UCSD-AML1 (cell line): ENCODE data around the gene RGS19.

Experiments used
- DNase-seq: peaks from one replicate; lab custom pipeline; 2025; ENCODE audit not compliant: unreplicated experiment; lab: John Stamatoyannopoulos, UW

Gene RGS19

GRCh38 chr20:64077876-64078551 lies 1.3 kb downstream of the RGS19 start:
- peak; percentile 75 for DNase-seq

- DNase-seq: no peak
These were observed 1.8 kb downstream of the RGS19 start for GRCh38 chr20:64077541-64077875.

GRCh38 chr20:64077094-64077493 lies 2.2 kb downstream of the RGS19 start:
- peak; percentile 82 for DNase-seq

- no peak for DNase-seq
These were observed 3.0 kb downstream of the RGS19 start for GRCh38 chr20:64076061-64076997.

- DNase-seq: no peak
These were observed 3.8 kb downstream of the RGS19 start for GRCh38 chr20:64075556-64075955.

GRCh38 chr20:64074963-64075362 lies 4.4 kb downstream of the RGS19 start:
- no peak for DNase-seq

- DNase-seq: no peak
These were observed 5.0 kb downstream of the RGS19 start for GRCh38 chr20:64074184-64074789.

GRCh38 chr20:64073476-64074183 lies 5.7 kb downstream of the RGS19 start:
- DNase-seq: no peak

- no peak for DNase-seq
These were observed 6.7 kb downstream of the RGS19 start for GRCh38 chr20:64072498-64073063.

GRCh38 chr20:64071341-64072332 lies 7.7 kb downstream of the RGS19 start:
- no peak for DNase-seq

- no peak for DNase-seq
These were observed 8.9 kb downstream of the RGS19 start for GRCh38 chr20:64070244-64070993.

GRCh38 chr20:64069614-64070243 lies 9.6 kb downstream of the RGS19 start:
- DNase-seq: peak; percentile 42

- no peak for DNase-seq
These were observed 10.1 kb downstream of the RGS19 start for GRCh38 chr20:64069209-64069613.

- DNase-seq: peak; percentile 66
These were observed 10.7 kb downstream of the RGS19 start for GRCh38 chr20:64068386-64069208.

- DNase-seq: no peak
These were observed 11.5 kb downstream of the RGS19 start for GRCh38 chr20:64067733-64068307.

- DNase-seq: no peak
These were observed 12.2 kb downstream of the RGS19 start for GRCh38 chr20:64067005-64067632.

GRCh38 chr20:64065974-64066343 lies 13.4 kb downstream of the RGS19 start:
- DNase-seq: peak; percentile 77
